Skeletal muscle satellite cell (primary cell): Measurements from ENCODE around the gene ZNF248.

ENCODE experiments used
- H3K27me3 ChIP-seq: 2 replicates; pipeline ENCODE4 v1.7.0; 2013; ENCODE audit warnings: low read length; ENCODE audit not compliant: control insufficient read depth, insufficient read depth
- H3K36me3 ChIP-seq: 2 replicates; pipeline ENCODE4 v1.7.0; 2013; ENCODE audit warnings: mild to moderate bottlenecking, control low read depth, low read length; ENCODE audit not compliant: insufficient read depth
- H3K4me1 ChIP-seq: 2 replicates; pipeline ENCODE4 v1.7.0; 2013; ENCODE audit warnings: low read length; ENCODE audit not compliant: control insufficient read depth, insufficient read depth
- H3K4me2 ChIP-seq: 2 replicates; pipeline ENCODE4 v1.7.0; 2013; ENCODE audit warnings: mild to moderate bottlenecking, low read length
- H3K4me3 ChIP-seq: 2 replicates; pipeline ENCODE4 v1.7.0; 2013; ENCODE audit warnings: low read length
- H3K9ac ChIP-seq: 2 replicates; pipeline ENCODE4 v1.7.0; 2013; ENCODE audit warnings: mild to moderate bottlenecking, low read depth, low read length, moderate library complexity
- H3K9me3 ChIP-seq: replicated peaks from 2 replicates; pipeline ENCODE4 v1.7.0; 2013; ENCODE audit warnings: mild to moderate bottlenecking, control low read depth, low read length

The ZNF248 gene

DNA sequence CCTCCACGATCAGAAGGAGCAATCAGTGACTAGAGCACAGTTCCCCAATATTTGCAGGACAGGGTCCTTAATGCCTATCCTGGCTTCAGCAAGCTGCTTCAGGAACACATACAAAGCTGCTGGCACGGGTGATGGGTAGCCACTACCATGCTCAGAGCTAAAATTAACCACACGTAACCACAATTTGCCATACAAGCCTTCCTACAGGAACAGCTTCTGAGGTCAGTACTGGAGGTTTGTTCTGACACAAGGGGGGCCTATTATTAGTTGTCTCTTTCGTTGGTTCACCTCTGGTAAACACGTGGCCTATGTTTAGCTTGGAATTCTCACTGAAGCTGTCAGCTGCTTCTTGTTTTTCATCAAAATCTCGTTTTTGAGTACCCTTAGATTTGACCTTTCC, 41.1 kb downstream of the ZNF248 start:
- no peak overlapping the region for H3K4me2 ChIP-seq
- H3K36me3 ChIP-seq: no peaks in the 10 kb centered on the region
- H3K27me3 ChIP-seq: no peaks in the 10 kb centered on the region
- H3K9ac ChIP-seq: no peak overlapping the region
- peaks cover 2% of the 10 kb centered on the region for H3K9me3 ChIP-seq
- no peak overlapping the region for H3K4me3 ChIP-seq
- H3K4me1 ChIP-seq: no peaks in the 10 kb centered on the region

DNA sequence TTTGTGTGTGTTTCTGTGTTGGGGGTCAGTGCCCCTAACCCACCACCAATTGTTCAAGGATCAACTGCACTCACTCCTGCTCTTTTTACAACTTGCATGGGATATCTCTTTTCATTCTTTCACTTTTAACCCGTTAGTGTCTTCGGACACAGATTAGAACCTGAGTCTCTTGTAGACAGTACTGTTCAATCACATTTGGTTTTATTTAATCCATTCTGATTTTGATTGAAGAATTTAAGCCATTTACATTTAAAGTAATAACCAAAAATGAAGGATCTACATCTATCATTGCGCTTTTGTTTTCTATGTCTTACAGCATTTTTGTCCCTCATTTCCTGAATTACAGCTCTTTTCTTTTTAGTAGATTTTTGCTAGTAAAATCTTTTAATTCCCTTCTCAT, 43.6 kb downstream of the ZNF248 start:
- Histone ChIP-seq H3K36me3 (no peaks in the 10 kb centered on the region), H3K27me3 (no peaks in the 10 kb centered on the region), H3K4me2 (no peak overlapping the region), H3K4me3 (no peak overlapping the region), H3K4me1 (no peaks in the 10 kb centered on the region), H3K9ac (no peak overlapping the region), H3K9me3 (no peaks in the 10 kb centered on the region)

DNA sequence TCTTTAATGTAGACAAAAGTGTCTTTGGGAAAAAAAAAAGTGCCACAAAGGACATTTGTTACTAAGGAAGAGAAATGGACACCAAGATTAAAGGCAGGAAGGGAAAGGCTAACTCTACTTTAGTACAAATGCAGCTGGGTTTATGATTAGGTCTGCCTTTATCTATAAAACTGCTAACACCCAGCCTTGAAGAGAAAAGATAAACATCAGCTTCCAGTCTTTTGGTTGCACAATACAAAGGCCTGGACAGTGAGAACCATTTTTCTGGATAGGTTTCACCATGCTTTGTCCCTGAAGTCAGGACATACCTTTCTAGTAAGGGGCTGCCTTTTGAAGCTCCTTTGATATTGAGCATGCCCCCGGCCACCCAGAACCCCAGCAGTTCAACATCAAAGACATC, 45.1 kb downstream of the ZNF248 start:
- Histone ChIP-seq H3K4me1 (no peaks in the 10 kb centered on the region), H3K4me3 (no peak overlapping the region), H3K36me3 (no peaks in the 10 kb centered on the region), H3K4me2 (no peak overlapping the region), H3K27me3 (no peaks in the 10 kb centered on the region), H3K9ac (no peak overlapping the region), H3K9me3 (no peaks in the 10 kb centered on the region)

GRCh38 chr10:37803269-37803668, 54.1 kb downstream of the ZNF248 start:
- no peaks in the 10 kb centered on the region for H3K4me1 ChIP-seq
- H3K4me3 ChIP-seq: no peak overlapping the region
- no peaks in the 10 kb centered on the region for H3K27me3 ChIP-seq
- H3K4me2 ChIP-seq: no peak overlapping the region
- H3K36me3 ChIP-seq: no peaks in the 10 kb centered on the region
- no peaks in the 10 kb centered on the region for H3K9me3 ChIP-seq
- no peak overlapping the region for H3K9ac ChIP-seq

GRCh38 chr10:37801557-37801956, 55.9 kb downstream of the ZNF248 start:
- Histone ChIP-seq H3K4me3 (no peak overlapping the region), H3K4me1 (no peaks in the 10 kb centered on the region), H3K36me3 (no peaks in the 10 kb centered on the region), H3K4me2 (no peak overlapping the region), H3K27me3 (no peaks in the 10 kb centered on the region), H3K9me3 (no peaks in the 10 kb centered on the region), H3K9ac (no peak overlapping the region)

GRCh38 chr10:37794305-37794976, 63.0 kb downstream of the ZNF248 start:
- no peaks in the 10 kb centered on the region for H3K4me1 ChIP-seq
- no peak overlapping the region for H3K9ac ChIP-seq
- no peaks in the 10 kb centered on the region for H3K9me3 ChIP-seq
- no peak overlapping the region for H3K4me3 ChIP-seq
- H3K4me2 ChIP-seq: no peak overlapping the region
- H3K36me3 ChIP-seq: no peaks in the 10 kb centered on the region
- H3K27me3 ChIP-seq: no peaks in the 10 kb centered on the region

- Histone ChIP-seq H3K4me1 (no peaks in the 10 kb centered on the region), H3K4me3 (no peak overlapping the region), H3K9ac (no peak overlapping the region), H3K36me3 (no peaks in the 10 kb centered on the region), H3K9me3 (no peaks in the 10 kb centered on the region), H3K4me2 (no peak overlapping the region), H3K27me3 (no peaks in the 10 kb centered on the region)
Observed at GRCh38 chr10:37789590-37789989, 67.8 kb downstream of the ZNF248 start.

DNA sequence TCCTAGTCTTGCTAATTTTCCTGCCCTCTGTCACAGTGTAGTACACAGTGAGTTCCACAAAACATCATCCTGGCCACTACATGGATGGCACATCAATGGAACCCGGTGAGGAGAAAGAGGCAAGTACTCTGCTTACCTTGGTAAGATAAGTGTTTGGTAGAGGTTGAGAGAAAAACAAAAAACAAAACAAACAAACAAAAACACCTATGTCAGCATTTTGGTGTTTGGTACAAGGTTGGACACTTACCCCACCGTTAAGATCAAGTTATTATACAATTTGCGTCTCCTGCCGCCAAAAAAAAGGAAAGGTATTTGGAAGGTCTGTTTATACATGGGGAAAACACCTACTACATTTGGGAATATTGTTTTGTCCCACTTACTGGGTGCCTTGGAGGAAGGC, 72.7 kb downstream of the ZNF248 start:
- no peaks in the 10 kb centered on the region for H3K27me3 ChIP-seq
- no peaks in the 10 kb centered on the region for H3K4me1 ChIP-seq
- H3K9ac ChIP-seq: no peak overlapping the region
- no peaks in the 10 kb centered on the region for H3K36me3 ChIP-seq
- H3K9me3 ChIP-seq: no peaks in the 10 kb centered on the region
- no peak overlapping the region for H3K4me3 ChIP-seq
- H3K4me2 ChIP-seq: no peak overlapping the region

DNA sequence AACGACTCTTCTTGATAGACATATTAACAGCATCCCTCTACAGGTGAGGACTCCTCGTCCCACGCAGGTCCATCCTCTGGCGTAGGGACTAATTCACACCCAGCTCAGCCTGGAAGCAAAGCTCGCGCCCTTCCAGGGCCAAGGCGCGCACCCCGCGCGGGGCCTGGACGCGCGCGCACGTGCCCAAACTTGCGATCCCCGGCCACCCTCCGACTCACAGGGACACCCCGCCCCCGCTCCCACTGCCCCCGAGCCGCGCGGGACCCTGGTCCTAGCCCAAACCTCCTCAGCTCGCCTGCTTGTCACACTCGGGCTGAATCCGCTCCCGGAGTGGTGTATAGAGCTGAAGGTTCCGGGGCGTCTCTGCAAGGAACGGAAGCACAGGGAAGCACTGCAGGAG, 76.9 kb downstream of the ZNF248 start:
- Histone ChIP-seq H3K36me3 (no peaks in the 10 kb centered on the region), H3K9me3 (no peaks in the 10 kb centered on the region), H3K4me1 (no peaks in the 10 kb centered on the region), H3K4me2 (no peak overlapping the region), H3K27me3 (no peaks in the 10 kb centered on the region), H3K4me3 (no peak overlapping the region), H3K9ac (no peak overlapping the region)

DNA sequence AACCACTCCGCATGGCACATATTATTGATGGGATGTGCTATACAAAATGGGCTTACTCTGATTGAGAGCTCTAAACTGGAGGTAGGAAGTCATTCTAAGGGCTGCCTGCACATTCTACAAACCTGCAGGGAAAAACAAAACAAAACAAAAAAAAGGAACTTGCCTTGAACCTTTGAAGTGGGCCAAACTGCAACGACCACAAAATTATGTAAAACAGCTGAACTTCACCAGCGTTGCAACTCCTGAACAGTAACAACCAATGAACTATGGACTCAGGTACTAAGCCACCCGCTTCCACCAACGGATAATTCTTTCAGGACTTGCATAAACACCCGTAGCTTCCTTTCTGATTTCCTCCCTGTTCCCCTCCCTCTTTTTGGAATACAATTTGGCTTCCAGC, 80.4 kb downstream of the ZNF248 start:
- Histone ChIP-seq H3K4me3 (no peak overlapping the region), H3K9ac (no peak overlapping the region), H3K9me3 (no peaks in the 10 kb centered on the region), H3K4me2 (no peak overlapping the region), H3K4me1 (no peaks in the 10 kb centered on the region), H3K27me3 (no peaks in the 10 kb centered on the region), H3K36me3 (no peaks in the 10 kb centered on the region)

GRCh38 chr10:37775612-37776011, 81.8 kb downstream of the ZNF248 start:
- no peaks in the 10 kb centered on the region for H3K27me3 ChIP-seq
- no peaks in the 10 kb centered on the region for H3K36me3 ChIP-seq
- H3K4me3 ChIP-seq: no peak overlapping the region
- H3K9ac ChIP-seq: no peak overlapping the region
- H3K9me3 ChIP-seq: no peaks in the 10 kb centered on the region
- no peak overlapping the region for H3K4me2 ChIP-seq
- H3K4me1 ChIP-seq: no peaks in the 10 kb centered on the region

DNA sequence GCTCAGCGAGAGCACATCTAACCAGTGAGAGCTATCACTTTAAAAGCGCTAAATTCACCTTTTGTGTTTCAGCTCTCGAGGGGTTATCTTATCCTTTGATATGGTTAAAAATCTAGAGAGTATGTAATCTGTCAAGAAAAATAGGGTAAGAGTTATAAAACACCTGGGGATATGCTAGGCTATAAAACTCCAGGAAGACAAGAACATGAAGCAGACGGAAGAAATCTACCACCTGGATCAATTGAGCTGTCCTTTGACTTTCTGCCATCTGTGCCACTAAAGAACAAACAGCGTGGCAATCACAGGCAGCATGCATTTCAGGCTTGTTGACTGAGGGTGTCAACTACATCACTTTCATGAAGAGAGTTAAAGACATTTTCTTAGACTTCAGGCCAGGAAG, 83.1 kb downstream of the ZNF248 start:
- Histone ChIP-seq H3K4me3 (no peak overlapping the region), H3K36me3 (no peaks in the 10 kb centered on the region), H3K9me3 (no peaks in the 10 kb centered on the region), H3K4me1 (no peaks in the 10 kb centered on the region), H3K4me2 (no peak overlapping the region), H3K27me3 (no peaks in the 10 kb centered on the region), H3K9ac (no peak overlapping the region)
